ENCODE measurements around the gene DGKG.
A peak's percentile ranks its signal among the peaks of the same experiment; 100 is the strongest.

Gene DGKG

DNA sequence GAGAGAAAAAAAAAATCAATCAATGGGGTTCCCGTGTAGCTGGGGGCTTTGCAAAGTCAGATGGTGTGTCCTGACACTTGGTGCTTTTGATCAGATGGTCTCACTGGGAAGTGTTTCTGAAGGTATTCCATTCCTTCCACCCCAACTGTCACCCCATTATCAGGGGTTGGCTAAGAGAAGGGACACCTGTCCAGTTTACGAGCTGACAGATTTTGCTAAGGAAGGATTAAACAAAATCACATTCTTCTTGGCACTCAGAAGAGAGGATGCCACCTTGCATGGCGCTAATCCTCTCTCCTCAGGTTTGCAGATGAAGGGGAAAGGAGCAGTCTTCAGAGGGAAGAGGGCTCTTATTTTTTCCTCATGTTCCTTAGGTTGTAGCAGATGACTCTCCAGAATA lies 149.4 kb downstream of the DGKG start:
- Histone ChIP-seq H3K9me3 (ENCODE audit: insufficient read depth, low read depth, low read length) (no peaks in the 10 kb centered on the region), H3K4me1 (ENCODE audit: insufficient read depth, low read length, poor library complexity, severe bottlenecking) (peaks cover 30% of the 10 kb centered on the region), H4K20me1 (ENCODE audit: insufficient read depth, low read length, poor library complexity, severe bottlenecking) (no peaks in the 10 kb centered on the region), H3K9ac (ENCODE audit: low read depth, low read length, poor library complexity, severe bottlenecking) (no peak overlapping the region), H3F3A (ENCODE audit: low read depth) (no peaks in the 10 kb centered on the region), H3K27me3 (ENCODE audit: insufficient read depth, low read length, poor library complexity, severe bottlenecking) (no peaks in the 10 kb centered on the region), H3K4me2 (ENCODE audit: low read depth, low read length, poor library complexity, severe bottlenecking) (no peak overlapping the region), H3K36me3 (ENCODE audit: insufficient read depth, low read length) (no peaks in the 10 kb centered on the region), H2AFZ (ENCODE audit: low read length) (no peak overlapping the region), H3K4me3 (ENCODE audit: low read length, poor library complexity, severe bottlenecking) (no peak overlapping the region), H3K79me2 (ENCODE audit: insufficient read depth, low read length) (no peaks in the 10 kb centered on the region), H3K9me2 (replicated peaks; ENCODE audit: low read depth, low read length) (no peaks in the 10 kb centered on the region)
- no peak for TF ChIP-seq CTCF (conservative IDR thresholded peaks at IDR 0.05; ENCODE audit: low read length)
- TF ChIP-seq EZH2phosphoT487 (IDR thresholded peaks at IDR 0.05; ENCODE audit: borderline replicate concordance), result no peak

- Histone ChIP-seq H3K4me1 (ENCODE audit: insufficient read depth, low read length, poor library complexity, severe bottlenecking) (peaks cover 20% of the 10 kb centered on the region), H3K36me3 (ENCODE audit: insufficient read depth, low read length) (no peaks in the 10 kb centered on the region), H4K20me1 (ENCODE audit: insufficient read depth, low read length, poor library complexity, severe bottlenecking) (no peaks in the 10 kb centered on the region), H3K9me3 (ENCODE audit: insufficient read depth, low read depth, low read length) (no peaks in the 10 kb centered on the region), H3K79me2 (ENCODE audit: insufficient read depth, low read length) (no peaks in the 10 kb centered on the region), H3F3A (ENCODE audit: low read depth) (no peaks in the 10 kb centered on the region), H3K4me3 (ENCODE audit: low read length, poor library complexity, severe bottlenecking) (peak overlapping the region; percentile 17), H3K4me2 (ENCODE audit: low read depth, low read length, poor library complexity, severe bottlenecking) (peak overlapping the region; percentile 60), H3K9me2 (replicated peaks; ENCODE audit: low read depth, low read length) (no peaks in the 10 kb centered on the region), H3K27me3 (ENCODE audit: insufficient read depth, low read length, poor library complexity, severe bottlenecking) (no peaks in the 10 kb centered on the region), H3K9ac (ENCODE audit: low read depth, low read length, poor library complexity, severe bottlenecking) (peak overlapping the region; percentile 5), H2AFZ (ENCODE audit: low read length) (no peak overlapping the region)
- TF ChIP-seq CTCF (conservative IDR thresholded peaks at IDR 0.05; ENCODE audit: low read length), result no peak
- TF ChIP-seq EZH2phosphoT487 (IDR thresholded peaks at IDR 0.05; ENCODE audit: borderline replicate concordance), result no peak
Measured at GRCh38 chr3:186210852-186211500, 151.1 kb downstream of the DGKG start.

GRCh38 chr3:186209810-186210752 lies 152.0 kb downstream of the DGKG start:
- H3K4me3 ChIP-seq (ENCODE audit: low read length, poor library complexity, severe bottlenecking), result peak overlapping the region; percentile 17
- H3F3A ChIP-seq (ENCODE audit: low read depth), result no peaks in the 10 kb centered on the region
- H3K79me2 ChIP-seq (ENCODE audit: insufficient read depth, low read length), result no peaks in the 10 kb centered on the region
- TF ChIP-seq EZH2phosphoT487 (IDR thresholded peaks at IDR 0.05; ENCODE audit: borderline replicate concordance), result no peak
- no peak for TF ChIP-seq CTCF (conservative IDR thresholded peaks at IDR 0.05; ENCODE audit: low read length)
- no peaks in the 10 kb centered on the region for H4K20me1 ChIP-seq (ENCODE audit: insufficient read depth, low read length, poor library complexity, severe bottlenecking)
- no peaks in the 10 kb centered on the region for H3K27me3 ChIP-seq (ENCODE audit: insufficient read depth, low read length, poor library complexity, severe bottlenecking)
- peak overlapping the region; percentile 60 for H3K4me2 ChIP-seq (ENCODE audit: low read depth, low read length, poor library complexity, severe bottlenecking)
- H3K9me2 ChIP-seq (replicated peaks; ENCODE audit: low read depth, low read length), result no peaks in the 10 kb centered on the region
- peak overlapping the region; percentile 36; the same call in 1 of the 2 replicates for H2AFZ ChIP-seq (ENCODE audit: low read length)
- peak overlapping the region; percentile 49 for H3K9ac ChIP-seq (ENCODE audit: low read depth, low read length, poor library complexity, severe bottlenecking)
- no peaks in the 10 kb centered on the region for H3K36me3 ChIP-seq (ENCODE audit: insufficient read depth, low read length)
- H3K4me1 ChIP-seq (ENCODE audit: insufficient read depth, low read length, poor library complexity, severe bottlenecking), result peaks cover 20% of the 10 kb centered on the region
- H3K9me3 ChIP-seq (ENCODE audit: insufficient read depth, low read depth, low read length), result no peaks in the 10 kb centered on the region
